T-helper 1 cell treated with Interleukin-12 subunit alpha and Interleukin-12 subunit beta and Interleukin-4 antibody, amounts not matched to agents 30 μg/mL and 1 μg/mL, for 36 hours (primary cell): ENCODE results near the gene NMRK2.

Experiments
- H3K27ac Mint-ChIP-seq: one replicate; pipeline ENCODE4 v1.8.0; 2021; ENCODE audit warnings: mild to moderate bottlenecking, mixed read lengths
- H3K27me3 Mint-ChIP-seq: one replicate; pipeline ENCODE4 v1.8.0; 2021; ENCODE audit warnings: low read depth, mixed read lengths
- H3K36me3 Mint-ChIP-seq: one replicate; pipeline ENCODE4 v1.8.0; 2021; ENCODE audit warnings: low read depth, mixed read lengths
- H3K4me1 Mint-ChIP-seq: one replicate; pipeline ENCODE4 v1.8.0; 2021; ENCODE audit warnings: low read depth, mixed read lengths
- H3K4me3 Mint-ChIP-seq: one replicate; pipeline ENCODE4 v1.8.0; 2021; ENCODE audit warnings: mild to moderate bottlenecking, moderate library complexity, mixed read lengths
- H3K9me3 Mint-ChIP-seq: one replicate; pipeline ENCODE4 v1.8.0; 2021; ENCODE audit warnings: mixed read lengths

The NMRK2 gene

DNA sequence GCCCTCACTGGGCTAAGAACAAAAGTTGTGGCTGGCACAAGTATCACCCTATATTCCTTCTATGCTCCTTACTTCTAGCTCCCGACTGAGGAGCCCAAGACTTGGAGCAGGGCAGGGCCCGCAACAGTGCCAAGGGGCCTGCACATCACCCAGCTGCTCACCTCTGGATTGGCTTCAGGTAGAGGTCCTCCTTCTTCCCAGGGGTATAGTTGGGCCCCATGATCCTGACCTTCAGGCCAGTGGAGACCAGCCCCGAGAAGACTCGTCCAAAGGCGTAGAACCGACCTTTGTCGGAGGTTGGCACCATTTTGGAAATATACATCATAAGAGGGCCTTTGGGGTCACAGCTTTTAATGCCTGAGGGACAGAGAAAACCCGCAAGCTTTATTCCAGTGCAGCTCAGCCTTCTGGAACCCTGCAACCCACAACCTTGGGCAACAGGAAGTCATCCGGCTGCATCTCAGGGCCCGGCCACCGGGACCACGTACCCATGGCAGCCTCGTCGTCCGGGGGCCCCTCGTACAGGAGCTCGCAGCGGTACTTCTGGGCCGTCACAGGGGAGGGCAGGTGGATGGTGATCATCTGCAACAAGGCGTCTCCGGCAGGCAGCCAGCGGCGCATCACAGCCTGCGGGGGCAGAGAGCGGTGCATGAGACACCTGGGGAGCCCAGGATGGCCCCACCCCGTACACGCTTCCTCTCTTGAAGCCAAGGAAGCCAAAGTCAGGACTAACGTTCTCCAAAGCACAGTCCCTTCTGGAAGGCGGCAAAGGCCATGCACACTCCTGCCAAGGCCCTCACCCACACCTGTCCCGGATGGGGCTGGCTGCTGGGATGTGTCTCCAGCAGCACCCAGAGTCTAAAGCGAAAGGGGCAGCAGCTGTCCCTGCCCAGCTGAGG is 47.7 kb downstream of the NMRK2 start:
- no peaks in the 10 kb centered on the region for H3K27me3 Mint-ChIP-seq
- peaks cover 24% of the 10 kb centered on the region for H3K4me1 Mint-ChIP-seq
- H3K27ac Mint-ChIP-seq, result no peak overlapping the region
- no peaks in the 10 kb centered on the region for H3K9me3 Mint-ChIP-seq
- peaks cover 57% of the 10 kb centered on the region for H3K36me3 Mint-ChIP-seq
- no peak overlapping the region for H3K4me3 Mint-ChIP-seq

- Mint-ChIP-seq H3K36me3 (peaks cover 53% of the 10 kb centered on the region), H3K4me3 (peak overlapping the region; percentile 12), H3K27ac (no peak overlapping the region), H3K4me1 (peaks cover 30% of the 10 kb centered on the region), H3K9me3 (no peaks in the 10 kb centered on the region), H3K27me3 (no peaks in the 10 kb centered on the region)
Measured at GRCh38 chr19:3981373-3981735, 48.5 kb downstream of the NMRK2 start.

GRCh38 chr19:3981736-3982681 is 49.1 kb downstream of the NMRK2 start:
- Mint-ChIP-seq H3K27me3 (no peaks in the 10 kb centered on the region), H3K9me3 (no peaks in the 10 kb centered on the region), H3K4me3 (no peak overlapping the region), H3K27ac (no peak overlapping the region), H3K36me3 (peaks cover 53% of the 10 kb centered on the region), H3K4me1 (peaks cover 36% of the 10 kb centered on the region)

GRCh38 chr19:3982701-3983541 is 50.1 kb downstream of the NMRK2 start:
- peaks cover 43% of the 10 kb centered on the region for H3K4me1 Mint-ChIP-seq
- no peaks in the 10 kb centered on the region for H3K9me3 Mint-ChIP-seq
- peaks cover 48% of the 10 kb centered on the region for H3K36me3 Mint-ChIP-seq
- peak overlapping the region; percentile 73 for H3K27ac Mint-ChIP-seq
- H3K4me3 Mint-ChIP-seq, result peak overlapping the region; percentile 99
- H3K27me3 Mint-ChIP-seq, result no peaks in the 10 kb centered on the region

DNA sequence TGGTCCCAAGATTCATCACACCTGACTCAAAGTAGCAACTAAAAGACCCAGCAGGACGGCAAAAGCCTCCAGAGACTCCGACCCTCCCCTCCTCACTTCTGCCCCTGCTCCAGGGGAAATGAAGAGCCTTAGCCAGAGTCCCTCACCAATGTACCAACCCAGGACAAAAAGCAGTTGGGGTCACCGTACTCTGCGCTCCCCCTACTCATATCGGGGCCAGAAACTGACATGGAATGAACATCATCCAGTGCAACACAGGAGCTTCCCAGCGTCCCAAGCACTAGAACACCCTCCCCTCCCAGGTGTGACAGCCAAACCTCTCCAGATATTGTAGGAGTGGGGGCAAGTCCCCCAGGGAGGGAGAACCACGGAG is 50.7 kb downstream of the NMRK2 start:
- no peaks in the 10 kb centered on the region for H3K9me3 Mint-ChIP-seq
- H3K27ac Mint-ChIP-seq, result peak overlapping the region; percentile 73
- peaks cover 41% of the 10 kb centered on the region for H3K4me1 Mint-ChIP-seq
- H3K36me3 Mint-ChIP-seq, result peaks cover 45% of the 10 kb centered on the region
- H3K27me3 Mint-ChIP-seq, result no peaks in the 10 kb centered on the region
- H3K4me3 Mint-ChIP-seq, result peak overlapping the region; percentile 99

DNA sequence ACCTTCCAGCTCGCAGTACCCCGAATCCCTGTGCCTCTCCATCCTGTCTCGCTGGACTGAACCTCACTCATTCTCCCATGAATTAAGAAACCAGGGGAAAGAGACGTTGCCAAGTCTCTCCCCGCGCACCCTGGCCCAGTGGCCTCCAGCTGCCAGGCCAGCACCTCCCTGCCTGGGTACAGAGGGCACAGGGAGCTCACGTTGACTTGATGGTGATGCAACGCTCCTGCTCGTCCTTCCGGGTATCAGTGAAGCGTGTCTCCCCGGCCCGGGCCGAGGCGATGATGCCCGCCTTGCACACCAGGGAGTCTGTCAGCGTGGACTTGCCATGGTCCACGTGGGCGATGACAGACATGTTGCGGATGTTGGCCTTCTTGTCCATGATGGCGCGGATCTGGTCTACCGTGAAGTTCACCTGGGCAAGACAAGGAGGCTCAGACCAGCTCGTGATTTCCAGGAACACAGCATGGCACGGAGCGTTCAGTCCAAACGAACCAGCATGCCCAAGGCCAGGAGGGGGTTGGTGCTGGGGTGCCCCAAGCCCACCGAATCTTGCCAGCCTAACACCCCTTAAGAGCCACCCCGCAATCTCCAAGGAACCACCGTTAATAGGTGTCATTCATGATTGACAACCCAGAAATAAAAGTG is 51.2 kb downstream of the NMRK2 start:
- H3K27ac Mint-ChIP-seq, result peak overlapping the region; percentile 91
- no peaks in the 10 kb centered on the region for H3K9me3 Mint-ChIP-seq
- H3K4me3 Mint-ChIP-seq, result peak overlapping the region; percentile 99
- H3K4me1 Mint-ChIP-seq, result peaks cover 41% of the 10 kb centered on the region
- H3K36me3 Mint-ChIP-seq, result peaks cover 42% of the 10 kb centered on the region
- no peaks in the 10 kb centered on the region for H3K27me3 Mint-ChIP-seq

DNA sequence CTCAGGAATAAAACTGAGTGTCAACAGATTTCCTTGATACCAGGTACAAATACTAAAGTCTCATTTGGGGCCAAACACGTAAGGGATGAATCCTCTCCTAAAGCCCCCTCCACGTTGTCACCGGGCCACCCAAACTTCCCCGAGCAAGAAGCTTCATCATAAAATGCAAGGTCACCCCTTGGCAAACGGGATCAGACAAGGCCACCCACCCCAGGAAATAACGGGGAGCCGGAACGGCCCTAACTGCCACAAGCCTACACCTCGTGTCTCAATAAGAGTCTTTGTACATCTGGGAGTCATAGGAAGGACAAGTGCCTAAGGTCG is 51.7 kb downstream of the NMRK2 start:
- peaks cover 37% of the 10 kb centered on the region for H3K36me3 Mint-ChIP-seq
- H3K27me3 Mint-ChIP-seq, result no peaks in the 10 kb centered on the region
- H3K4me3 Mint-ChIP-seq, result peak overlapping the region; percentile 99
- H3K27ac Mint-ChIP-seq, result peak overlapping the region; percentile 91
- H3K4me1 Mint-ChIP-seq, result peaks cover 39% of the 10 kb centered on the region
- no peaks in the 10 kb centered on the region for H3K9me3 Mint-ChIP-seq

GRCh38 chr19:3984908-3985642 is 52.2 kb downstream of the NMRK2 start, which contains the start of gene EEF2:
TSS of gene EEF2 (minus strand) at chr19:3985463. CDS start at chr19:3985380, 83 bp downstream.
- Mint-ChIP-seq H3K4me1 (peaks cover 39% of the 10 kb centered on the region), H3K27me3 (no peaks in the 10 kb centered on the region), H3K27ac (peak within 1 kb of the TSS; percentile 91), H3K4me3 (peak within 1 kb of the TSS; percentile 99), H3K9me3 (no peaks in the 10 kb centered on the region), H3K36me3 (peaks cover 34% of the 10 kb centered on the region)

DNA sequence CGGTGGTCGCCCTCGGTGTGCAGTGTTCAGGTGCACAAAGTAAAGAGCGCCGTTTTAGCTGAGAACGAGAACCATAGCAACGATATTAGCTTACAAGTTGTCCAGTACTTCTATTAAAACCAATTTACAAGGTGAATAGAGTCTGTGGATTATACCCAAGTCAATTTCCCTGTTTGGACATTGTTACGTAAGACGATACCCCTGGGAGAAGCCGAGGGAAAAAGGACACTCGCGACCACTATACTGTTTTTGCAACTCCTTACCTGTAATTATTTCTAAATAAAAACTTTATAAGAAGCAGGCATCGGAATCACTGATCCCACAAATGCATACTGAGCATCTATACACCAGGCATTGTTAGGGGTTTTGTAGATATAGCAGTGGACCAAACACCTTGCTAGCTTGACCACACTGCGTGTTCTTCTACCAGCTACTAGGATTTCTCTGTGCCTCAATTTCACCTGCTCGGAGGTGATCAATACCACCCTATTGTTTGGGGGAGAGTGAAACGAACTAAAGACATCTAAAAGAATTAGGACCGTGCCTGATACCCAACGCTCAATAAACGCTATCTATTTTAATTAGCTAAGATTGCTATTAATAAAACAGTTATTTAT is 52.9 kb downstream of the NMRK2 start:
- H3K9me3 Mint-ChIP-seq, result peaks cover 1% of the 10 kb centered on the region
- peaks cover 40% of the 10 kb centered on the region for H3K4me1 Mint-ChIP-seq
- H3K27me3 Mint-ChIP-seq, result no peaks in the 10 kb centered on the region
- peaks cover 32% of the 10 kb centered on the region for H3K36me3 Mint-ChIP-seq
- H3K27ac Mint-ChIP-seq, result peak overlapping the region; percentile 91
- H3K4me3 Mint-ChIP-seq, result peak overlapping the region; percentile 99

- Mint-ChIP-seq H3K4me3 (peak overlapping the region; percentile 99), H3K27ac (peak overlapping the region; percentile 91), H3K27me3 (no peaks in the 10 kb centered on the region), H3K36me3 (peaks cover 29% of the 10 kb centered on the region), H3K4me1 (peaks cover 40% of the 10 kb centered on the region), H3K9me3 (peaks cover 4% of the 10 kb centered on the region)
Measured at GRCh38 chr19:3986260-3987041, 53.6 kb downstream of the NMRK2 start.

DNA sequence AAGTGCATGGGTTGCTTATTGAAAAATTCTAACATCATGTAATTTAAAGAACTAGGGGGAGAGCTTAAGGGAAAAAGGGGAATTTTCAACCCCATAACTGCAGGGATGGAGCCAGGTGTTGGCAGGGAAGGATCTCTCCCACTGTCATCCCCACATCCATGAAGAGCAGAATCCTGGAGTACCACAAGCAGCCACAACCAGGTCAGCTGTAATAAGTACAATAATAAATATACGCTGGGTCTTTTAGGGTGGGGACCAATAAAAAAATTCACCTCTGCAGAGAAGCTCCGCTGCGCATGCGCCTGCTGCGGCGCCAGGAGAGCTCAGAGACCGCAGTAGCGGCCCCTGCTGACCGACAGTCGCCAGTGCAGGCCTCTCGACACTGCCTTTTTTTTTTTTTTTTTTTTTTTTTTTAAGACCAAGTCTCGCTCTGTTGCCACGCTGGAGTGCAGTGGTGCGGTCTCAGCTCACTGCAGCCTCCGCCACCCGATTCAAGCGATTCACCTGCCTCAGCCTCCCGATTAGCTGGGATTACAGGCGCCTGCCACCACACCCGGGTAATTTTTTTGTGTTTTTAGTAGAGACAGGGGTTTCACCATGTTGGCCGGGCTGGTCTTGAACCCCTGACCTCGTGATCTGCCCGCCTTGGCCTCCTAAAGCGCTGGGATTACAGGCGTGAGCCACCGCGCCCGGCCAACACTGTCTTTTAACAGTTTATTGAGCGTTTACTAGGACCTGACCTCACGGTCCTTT is 54.9 kb downstream of the NMRK2 start:
- H3K27ac Mint-ChIP-seq, result peak overlapping the region; percentile 85
- H3K36me3 Mint-ChIP-seq, result peaks cover 22% of the 10 kb centered on the region
- H3K4me1 Mint-ChIP-seq, result peaks cover 36% of the 10 kb centered on the region
- H3K27me3 Mint-ChIP-seq, result no peaks in the 10 kb centered on the region
- H3K9me3 Mint-ChIP-seq, result peaks cover 4% of the 10 kb centered on the region
- H3K4me3 Mint-ChIP-seq, result peak overlapping the region; percentile 99

- Mint-ChIP-seq H3K4me1 (peaks cover 22% of the 10 kb centered on the region), H3K27ac (no peak overlapping the region), H3K9me3 (peaks cover 4% of the 10 kb centered on the region), H3K4me3 (peak overlapping the region; percentile 68), H3K36me3 (no peaks in the 10 kb centered on the region), H3K27me3 (no peaks in the 10 kb centered on the region)
Measured at GRCh38 chr19:3990815-3991117, 57.9 kb downstream of the NMRK2 start.
